GM18951 (cell line): ENCODE measurements around the gene FAR1.
"Not testable (repeated sequence)": the region's sequence is repeated elsewhere in the genome, so short reads cannot be mapped to it uniquely, and the experiment has no call there.

ENCODE experiments used
- POLR2A ChIP-seq: IDR thresholded peaks from 4 replicates; pipeline ENCODE4 v1.6.1; 2011; ENCODE audit warnings: mild to moderate bottlenecking; ENCODE audit not compliant: insufficient read length, insufficient read depth; ENCODE audit errors: extremely low read depth
- in situ Hi-C: fragments of 300-500 bp; cut with MboI; formaldehyde crosslinking; loops from one replicate; pipeline ENCODE4 v1.12.0; 2022; ENCODE audit warnings: low sequenced_read_pairs, mixed read lengths, inconsistent platforms; ENCODE audit not compliant: unreplicated experiment

Gene FAR1

GRCh38 chr11:13702071-13702470 is 33.6 kb downstream of the FAR1 start:
- TF ChIP-seq POLR2A = no peak
- in situ Hi-C loops = no loop called here

GRCh38 chr11:13705710-13706109 is 37.2 kb downstream of the FAR1 start:
- no peak for TF ChIP-seq POLR2A
- in situ Hi-C loops = no loop called here

- in situ Hi-C loops = no loop called here
- TF ChIP-seq POLR2A = no peak
These were observed 45.5 kb downstream of the FAR1 start for GRCh38 chr11:13713982-13714381.

GRCh38 chr11:13717331-13717730 is 48.9 kb downstream of the FAR1 start:
- no peak for TF ChIP-seq POLR2A
- in situ Hi-C loops = no loop called here

- in situ Hi-C loops = no loop called here
These were observed 49.9 kb downstream of the FAR1 start for GRCh38 chr11:13718394-13718793.

GRCh38 chr11:13720940-13721339 is 52.5 kb downstream of the FAR1 start:
- in situ Hi-C loops = no loop called here
- no peak for TF ChIP-seq POLR2A

More at GRCh38 chr11:13718394-13718793, 49.9 kb downstream of the FAR1 start:
- TF ChIP-seq POLR2A = no peak

GRCh38 chr11:13721760-13722159 is 53.3 kb downstream of the FAR1 start:
- in situ Hi-C loops = no loop called here

GRCh38 chr11:13726456-13726855 is 58.0 kb downstream of the FAR1 start:
- in situ Hi-C loops = no loop called here
- TF ChIP-seq POLR2A = no peak

More at GRCh38 chr11:13721760-13722159, 53.3 kb downstream of the FAR1 start:
- no peak for TF ChIP-seq POLR2A

GRCh38 chr11:13728076-13728475 is 59.6 kb downstream of the FAR1 start:
- in situ Hi-C loops = no loop called here
- TF ChIP-seq POLR2A = no peak

- no peak for TF ChIP-seq POLR2A
- in situ Hi-C loops = no loop called here
These were observed 66.1 kb downstream of the FAR1 start for GRCh38 chr11:13734530-13734929.

- in situ Hi-C loops = no loop called here
- no peak for TF ChIP-seq POLR2A
These were observed 76.7 kb downstream of the FAR1 start for GRCh38 chr11:13745165-13745564.

- in situ Hi-C loops = not testable (repeated sequence)
These were observed 84.8 kb downstream of the FAR1 start for GRCh38 chr11:13753316-13753715.

GRCh38 chr11:13759050-13759449 is 90.6 kb downstream of the FAR1 start:
- in situ Hi-C loops = no loop called here
- no peak for TF ChIP-seq POLR2A

- TF ChIP-seq POLR2A = no peak
- in situ Hi-C loops = no loop called here
These were observed 91.6 kb downstream of the FAR1 start for GRCh38 chr11:13760115-13760514.

GRCh38 chr11:13761250-13761649 is 92.8 kb downstream of the FAR1 start:
- in situ Hi-C loops = no loop called here
- TF ChIP-seq POLR2A = no peak

- no peak for TF ChIP-seq POLR2A
- in situ Hi-C loops = no loop called here
These were observed 93.2 kb downstream of the FAR1 start for GRCh38 chr11:13761716-13762115.

- no peak for TF ChIP-seq POLR2A
- in situ Hi-C loops = no loop called here
These were observed 94.2 kb downstream of the FAR1 start for GRCh38 chr11:13762718-13763117.
